HepG2 (cell line): Measurements from ENCODE around the gene C22orf39. TPM values are rescaled to one million over a fixed set of nuclear protein-coding genes. Genes with fewer than 3 reads are reported as not detected.

Experiments
- CHD4 ChIP-seq: fragments of 200-600 bp; sonication (generic); IDR thresholded peaks from 2 replicates; pipeline ENCODE4 v1.7.0; 2017; ENCODE audit warnings: mild to moderate bottlenecking, low read length, borderline replicate concordance
- GTF2F1 ChIP-seq: fragments of 150-350 bp; IDR thresholded peaks from 2 replicates; pipeline ENCODE4 v1.6.1; 2014; ENCODE audit warnings: low read length
- PHF5A ChIP-seq: IDR thresholded peaks from one replicate; pipeline ENCODE4 v1.6.1; 2018; ENCODE audit warnings: low read depth, missing genetic modification reagents; ENCODE audit not compliant: unreplicated experiment
- THAP9 ChIP-seq: sonication (generic); formaldehyde crosslinking; IDR thresholded peaks from 2 replicates; pipeline ENCODE4; 2020; ENCODE audit warnings: missing genetic modification reagents, mild to moderate bottlenecking, borderline replicate concordance
- ZHX1 ChIP-seq: sonication (generic); formaldehyde crosslinking; IDR thresholded peaks from 2 replicates; pipeline ENCODE4 v1.8.1; 2022; ENCODE audit warnings: low read depth, mild to moderate bottlenecking, missing genetic modification reagents
- ZHX2 ChIP-seq, 2 experiments: sonication (generic) in 1 of 2; formaldehyde crosslinking in 1 of 2; IDR thresholded peaks; 2 replicates each; pipeline versions ENCODE4 v1.6.1 to v1.9.0; 2014 to 2022; ENCODE audit warnings: antibody characterized with exemption in 1 of 2, borderline replicate concordance in 1 of 2, inconsistent platforms in 1 of 2, low read depth in 1 of 2, missing genetic modification reagents in 1 of 2
- ZNF557 ChIP-seq: sonication (generic); formaldehyde crosslinking; IDR thresholded peaks from 2 replicates; pipeline ENCODE4 v1.4.0; 2020; ENCODE audit warnings: missing genetic modification reagents
- ZNF558 ChIP-seq: sonication (generic); formaldehyde crosslinking; IDR thresholded peaks from 2 replicates; pipeline ENCODE4 v1.9.0; 2022; ENCODE audit warnings: mild to moderate bottlenecking, missing genetic modification reagents, borderline replicate concordance
- polyA plus RNA-seq, 8 experiments: library from polyadenylated mRNA; depleted of rRNA in 3 of 8; stranded (reverse) in 7 of 8; unstranded in 1 of 8; fragments of >200 nt; fragmentation: Illumina TruSeq in 4 of 8; extraction: Trizol in 4 of 8; gene quantifications; 2 replicates each; pipeline versions ENCODE4 v1.2.1 to v1.2.3, GENCODE V29; 2011 to 2016; ENCODE audit warnings: low read depth in 4 of 8, missing spikeins in 1 of 8, mixed read lengths in 1 of 8; ENCODE audit not compliant: insufficient read depth in 1 of 8
- total RNA-seq, 5 experiments: library from RNA; depleted of rRNA; stranded (reverse); fragments of >200 nt; fragmentation: Illumina TruSeq; extraction: Trizol; gene quantifications; 2 replicates each; pipeline ENCODE4 v1.2.3, GENCODE V29; 2016; ENCODE audit warnings: low read depth in 1 of 5

C22orf39 gene
- total and polyA plus RNA-seq, 2 of the 13 experiments (the other 11 are each of a cell fraction or from before 2014, with no cell fraction given) = 23.4 to 26.4 TPM

- peak; percentile 99 for TF ChIP-seq ZHX2 (IDR thresholded peaks at IDR 0.05; ENCODE audit: low read depth)
- no peak for TF ChIP-seq ZHX2 (CRISPR knock-in tag; IDR thresholded peaks at IDR 0.05; ENCODE audit: borderline replicate concordance)
- peak; percentile 97 for TF ChIP-seq THAP9 (CRISPR knock-in tag)
- no peak for TF ChIP-seq PHF5A (CRISPR knock-in tag)
- no peak for TF ChIP-seq GTF2F1
- TF ChIP-seq CHD4 = no peak
- TF ChIP-seq ZHX1 (CRISPR knock-in tag) = no peak
- no peak for TF ChIP-seq ZNF557 (CRISPR knock-in tag)
- TF ChIP-seq ZNF558 (CRISPR knock-in tag) = no peak
Measured at GRCh38 chr22:19479355-19480172, 32.1 kb upstream of the C22orf39 start, which contains the start of gene CDC45 (continued).
